Activated CD4-positive, CD25-positive, alpha-beta regulatory T cell treated with anti-CD3 and anti-CD28 coated beads, Interleukin-2, amount 50 U/mL, for 24 hours (primary cell): ENCODE data around the gene SP3.

Experiments
- ATAC-seq, 2 donors: fragments of 150-1000 bp; cut with Tn5 transposase; one replicate each; pipeline ENCODE4 v1.10.0; 2021; ENCODE audit warnings: mild to moderate bottlenecking in 1 of 2, moderate library complexity in 1 of 2

SP3 gene

DNA sequence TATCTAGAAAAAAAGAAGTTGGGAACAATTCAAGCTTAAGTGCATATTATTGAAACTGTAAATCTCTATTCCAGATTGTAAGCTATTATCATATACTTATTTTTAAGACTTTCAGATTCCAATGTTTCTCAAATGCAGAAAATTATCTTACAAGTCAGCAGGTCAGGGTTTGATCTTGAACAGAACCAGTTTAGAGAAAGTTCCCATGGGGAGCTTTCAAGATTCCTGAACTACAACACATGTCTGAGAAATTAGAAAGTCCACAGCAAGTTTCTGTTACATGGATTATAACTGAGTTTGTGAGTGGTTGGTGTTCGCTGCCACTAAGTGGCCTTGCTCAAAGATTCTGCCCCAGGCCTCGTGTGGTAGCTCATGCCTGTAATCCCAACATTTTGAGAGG, 31.6 kb upstream of the SP3 start:
- ATAC-seq = no peak

DNA sequence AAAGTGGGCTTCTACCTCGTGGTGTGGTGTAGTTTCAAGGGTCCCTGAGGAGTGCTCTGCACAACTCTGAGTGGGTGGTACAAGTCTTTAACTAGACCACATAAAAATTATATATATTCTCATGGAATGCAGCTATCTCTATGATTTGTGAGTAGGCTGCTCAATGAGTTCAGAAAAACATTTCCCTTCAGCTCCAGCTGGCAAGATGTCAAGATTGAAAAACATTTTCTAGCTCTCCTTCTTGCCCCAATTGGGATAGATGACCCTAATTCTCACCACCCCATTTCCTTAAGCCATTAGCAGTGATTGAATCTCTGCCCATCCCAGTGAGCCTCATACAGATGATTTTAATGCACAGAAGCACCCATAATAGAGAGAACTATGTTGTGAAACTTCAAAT, 28.3 kb upstream of the SP3 start:
- ATAC-seq = no peak

DNA sequence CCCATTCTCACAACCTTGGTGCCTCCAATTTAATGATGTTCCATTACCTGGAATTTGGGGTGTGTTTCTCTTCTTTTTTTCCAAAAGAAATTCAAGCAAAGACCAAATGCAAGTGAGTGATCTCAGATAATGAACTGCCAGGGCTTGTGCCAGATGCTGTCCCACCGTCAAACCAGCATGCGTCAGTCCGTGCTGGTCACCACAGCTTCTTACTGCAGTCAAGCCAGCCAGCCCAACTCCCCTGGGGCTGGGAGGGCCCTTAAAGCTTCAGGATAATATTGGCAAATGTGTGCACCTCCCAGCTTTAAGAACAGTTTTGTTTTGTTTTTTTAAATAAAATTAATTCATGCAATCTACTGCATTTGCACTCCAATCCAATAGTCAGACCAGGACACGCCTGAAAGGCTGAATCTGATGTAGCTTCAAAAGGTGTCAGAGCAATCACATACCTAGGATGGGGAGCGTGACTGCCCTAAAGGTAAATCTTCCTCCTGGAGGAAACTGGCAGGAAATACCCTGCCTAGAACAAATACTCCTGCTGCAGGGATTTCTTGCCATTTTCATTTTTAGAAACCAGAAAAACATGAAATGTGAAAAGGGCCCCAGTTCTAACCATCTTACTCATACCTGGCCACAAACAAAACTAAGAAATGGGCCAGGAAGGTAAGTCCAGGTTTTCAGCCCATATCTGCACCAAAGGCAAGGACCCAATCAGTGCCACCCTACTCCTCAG, 26.8 kb upstream of the SP3 start:
- ATAC-seq = no peak

DNA sequence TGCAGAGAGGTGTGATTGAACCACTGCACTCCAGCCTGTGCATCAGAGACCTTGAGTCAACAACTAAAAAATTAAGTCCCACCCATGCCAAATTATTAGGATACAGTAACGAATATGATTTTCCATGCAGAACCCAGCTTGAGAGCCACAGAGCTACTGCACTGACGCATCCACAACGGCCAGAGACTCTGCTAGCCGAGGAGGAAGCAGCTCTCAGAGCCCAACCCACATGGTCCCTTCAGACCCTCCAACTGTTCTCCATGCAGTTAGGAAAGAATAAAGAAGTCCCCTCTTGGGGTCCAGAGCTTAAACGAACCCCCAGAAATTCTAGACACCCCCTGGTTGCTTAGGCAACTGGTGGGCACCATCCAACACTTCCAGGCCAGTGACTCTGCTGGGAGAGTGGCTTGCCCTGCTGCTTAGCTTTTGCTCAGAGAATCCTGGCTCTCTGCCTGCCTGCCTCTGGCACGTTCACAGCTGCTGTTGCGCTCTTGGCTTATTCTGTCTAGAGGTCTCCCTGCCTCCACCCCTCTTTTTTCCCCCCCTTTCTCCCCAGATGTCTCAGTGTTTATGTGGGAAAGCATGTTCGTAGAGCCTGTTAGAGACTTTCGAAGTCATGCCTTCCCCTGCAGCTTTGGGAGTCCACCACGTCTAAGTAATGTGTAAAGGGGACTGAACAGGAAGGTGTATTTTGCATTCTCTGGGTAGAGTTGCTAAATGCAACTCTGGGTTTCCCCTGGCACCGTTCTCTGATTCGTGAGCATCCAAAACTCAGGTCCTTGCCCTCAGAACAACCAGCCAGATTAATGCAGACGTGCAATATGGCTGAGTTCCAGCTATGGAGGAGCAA, 26.0 kb upstream of the SP3 start:
- no peak for ATAC-seq

DNA sequence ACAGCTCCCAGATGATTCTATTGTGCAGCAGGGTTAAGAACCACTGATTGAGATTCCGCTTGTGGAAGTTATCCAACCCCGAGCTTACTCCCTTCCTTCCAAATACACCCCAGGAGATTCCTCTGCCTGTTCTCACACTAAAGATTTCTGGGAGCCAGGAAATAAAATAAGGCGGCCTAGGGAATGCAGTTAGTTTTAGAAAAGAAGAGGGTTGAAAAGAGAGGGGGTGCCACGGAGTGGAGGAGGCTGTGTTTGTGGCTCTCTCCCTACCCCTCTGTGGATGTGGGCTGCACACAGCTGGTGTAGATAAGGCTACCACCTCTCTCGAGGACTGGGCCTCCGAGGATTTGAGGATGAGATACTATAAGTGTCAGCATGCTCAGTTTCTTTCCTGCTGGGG, 25.1 kb upstream of the SP3 start:
- no peak for ATAC-seq

DNA sequence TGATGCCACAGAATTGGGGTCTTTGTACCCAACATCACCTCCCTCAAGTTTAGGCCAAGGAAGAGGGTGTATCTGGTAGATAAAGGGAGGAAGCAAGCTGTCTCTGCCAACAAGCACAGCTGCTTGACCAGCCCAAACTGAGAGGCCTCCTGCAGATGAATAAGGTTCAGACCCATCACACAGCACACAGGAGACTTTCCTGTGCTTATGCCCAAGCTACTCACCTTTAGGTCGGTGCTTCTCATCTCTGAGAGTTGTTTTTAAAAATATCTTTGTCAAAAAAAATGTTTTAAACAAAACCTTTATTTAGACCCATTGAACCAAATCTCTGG, 24.7 kb upstream of the SP3 start:
- no peak for ATAC-seq

DNA sequence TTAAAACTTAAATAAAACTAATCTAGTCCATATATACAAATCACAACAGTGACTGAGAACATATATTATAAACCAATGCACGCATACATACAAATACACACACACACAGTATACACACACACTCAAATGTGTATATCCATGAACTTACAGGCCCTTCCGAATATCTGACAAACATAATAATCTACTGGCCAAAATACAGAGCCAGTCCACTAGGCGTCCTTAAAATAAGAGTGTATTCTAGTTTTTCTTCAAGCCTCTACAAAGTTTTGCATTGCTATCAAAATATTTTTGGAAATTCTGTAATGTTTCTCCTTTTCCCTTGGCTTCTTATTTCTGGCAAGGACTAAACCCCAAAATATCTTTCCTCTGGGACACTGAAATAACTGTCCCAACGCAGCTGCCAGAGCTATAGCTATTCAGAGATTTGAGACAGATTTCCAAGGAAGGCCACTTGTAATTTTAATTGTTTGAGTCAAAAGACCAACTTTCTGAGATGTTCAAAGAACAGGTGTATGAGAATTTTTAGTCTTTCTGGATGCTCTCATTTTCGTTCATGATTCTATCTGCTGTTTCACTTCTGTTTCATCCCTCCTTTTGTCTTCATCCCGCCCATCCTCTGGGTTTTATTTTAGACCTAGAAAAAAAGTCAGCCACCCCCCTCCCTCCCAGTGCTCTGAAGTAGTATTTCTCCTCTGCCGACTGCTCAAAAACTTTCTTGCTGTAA, 24.1 kb upstream of the SP3 start:
- no peak for ATAC-seq

DNA sequence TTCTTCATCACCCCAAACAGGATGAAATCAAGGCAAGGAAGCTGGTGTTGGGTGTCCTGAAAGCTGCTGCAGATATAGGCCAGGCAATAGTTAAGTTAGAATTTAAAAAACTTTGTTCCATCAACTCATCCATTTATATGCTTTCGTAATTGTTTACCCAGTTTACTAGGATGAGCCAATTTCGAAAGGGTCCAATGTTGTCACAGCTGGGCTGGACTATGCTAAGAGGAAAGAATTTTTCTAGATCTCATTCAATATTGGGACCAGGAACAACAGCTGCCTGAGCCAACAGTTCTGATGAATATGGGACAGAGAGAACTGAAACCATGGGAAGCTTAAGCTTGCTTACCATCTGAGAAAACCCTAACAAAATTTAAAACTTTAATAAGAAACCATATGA, 21.6 kb upstream of the SP3 start:
- no peak for ATAC-seq

DNA sequence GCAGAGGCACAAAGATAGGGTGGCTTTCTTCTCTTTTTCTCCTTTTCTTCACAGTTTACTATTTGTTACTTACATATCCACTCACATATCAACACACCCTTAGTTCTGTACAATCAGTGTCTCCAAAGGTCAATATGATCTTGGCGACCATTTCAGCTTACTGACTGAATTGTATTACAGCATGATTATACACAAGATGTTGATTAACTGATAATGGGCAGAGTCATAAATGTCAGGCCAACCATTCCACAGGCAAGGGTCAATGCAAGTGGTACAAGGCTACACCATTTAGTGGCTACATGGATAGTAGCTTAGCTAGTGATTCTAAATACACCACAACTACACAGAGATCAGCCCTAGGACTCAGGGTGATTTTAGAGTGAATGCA, 20.4 kb upstream of the SP3 start:
- no peak for ATAC-seq

DNA sequence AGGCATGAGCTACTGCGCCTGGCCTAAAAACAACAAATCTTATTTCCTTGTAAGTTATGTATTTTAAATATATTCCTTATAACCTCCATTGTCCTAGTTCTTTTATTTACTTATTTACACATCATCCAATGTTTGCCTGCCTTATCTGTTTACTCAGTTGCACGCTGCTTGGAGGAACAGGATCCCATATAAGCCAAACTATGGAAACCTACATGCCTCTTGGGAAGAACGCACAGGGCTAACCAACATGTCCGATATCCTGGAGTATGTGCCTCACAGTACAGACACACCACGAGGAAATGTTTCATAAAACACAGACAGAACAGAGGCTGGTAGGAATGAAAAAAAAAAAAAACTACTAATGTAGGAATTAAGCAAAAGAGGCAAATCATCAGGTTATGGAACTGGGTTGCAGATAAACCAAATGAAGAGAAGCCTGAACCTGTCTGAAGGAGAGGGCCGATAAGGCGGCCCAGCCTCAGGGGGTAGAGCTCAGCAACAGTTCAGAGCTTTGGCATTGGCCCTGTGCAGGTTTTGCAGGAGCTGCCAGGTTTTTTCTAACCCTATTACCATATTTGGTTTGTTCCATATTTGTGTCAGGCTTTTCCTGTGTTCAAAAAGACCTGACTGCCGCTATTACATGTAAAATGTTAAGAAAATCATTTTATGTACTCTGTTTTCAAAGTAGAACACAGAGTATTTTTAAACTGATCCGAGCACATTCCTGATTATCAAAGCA, 19.9 kb upstream of the SP3 start:
- ATAC-seq = no peak

DNA sequence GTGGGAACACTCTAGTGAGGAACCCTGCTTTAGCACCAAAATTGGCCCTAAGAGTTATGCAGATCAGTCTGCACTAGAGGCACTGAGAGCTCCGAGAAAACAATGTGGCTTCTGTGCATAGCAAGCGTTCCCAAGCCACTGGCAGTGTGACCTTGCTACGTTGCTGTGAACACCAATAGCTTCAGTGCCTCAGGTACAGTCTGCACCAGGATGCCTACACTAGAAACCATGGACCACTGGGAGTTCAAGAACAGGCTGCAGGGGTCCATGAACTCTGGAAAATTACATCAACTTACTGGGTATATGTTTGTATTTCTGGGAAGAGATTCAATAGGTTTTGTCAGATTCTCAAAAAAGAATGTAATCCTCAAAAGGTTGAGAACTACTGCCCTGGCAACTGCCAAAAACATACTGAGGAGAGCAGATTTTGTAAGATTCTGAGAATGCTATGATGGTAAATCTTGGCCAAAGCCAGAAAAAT, 18.3 kb upstream of the SP3 start:
- ATAC-seq = no peak

DNA sequence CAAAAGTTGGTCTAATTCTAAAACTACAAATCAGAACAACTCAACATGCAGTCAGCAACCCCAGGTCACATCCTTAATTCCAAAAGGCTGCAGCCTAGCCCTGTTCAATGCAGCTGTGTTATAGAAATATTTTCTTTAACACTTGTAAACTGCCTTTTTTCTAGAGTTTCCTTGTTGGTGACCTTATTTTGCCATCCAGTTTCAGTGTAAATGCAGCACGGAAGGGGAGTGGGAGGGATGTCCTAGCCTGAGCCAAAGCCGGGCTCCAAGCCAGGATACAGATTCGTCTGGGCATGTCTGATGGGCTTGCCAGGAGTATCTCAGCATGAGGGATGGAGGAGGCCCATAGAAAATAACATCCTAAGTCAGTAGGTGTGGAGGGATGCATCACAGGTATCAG, 17.7 kb upstream of the SP3 start:
- no peak for ATAC-seq

DNA sequence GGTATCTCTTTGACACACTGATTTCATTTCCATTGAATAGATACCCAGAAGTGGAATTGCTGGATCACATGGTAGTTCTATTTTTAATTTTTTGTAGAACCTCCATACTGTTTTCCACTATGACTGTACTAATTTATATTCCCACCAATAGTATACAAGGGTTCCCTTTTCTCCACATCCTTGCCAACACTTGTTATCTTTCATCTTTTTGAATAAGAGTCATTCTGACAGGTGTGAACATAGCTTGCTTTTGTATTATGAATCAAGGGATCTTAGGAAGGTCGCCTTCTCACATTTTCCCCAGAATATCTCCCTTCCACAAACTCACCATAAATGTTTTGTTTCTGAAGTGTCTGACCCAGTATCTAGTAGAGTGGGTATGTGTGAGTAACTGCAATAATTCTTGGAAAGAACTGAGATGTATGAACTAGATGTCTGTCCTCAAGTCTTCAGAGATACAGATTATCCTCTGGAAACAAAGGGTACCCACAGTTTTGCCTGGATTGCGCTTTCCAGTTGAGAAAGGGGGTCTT, 17.1 kb upstream of the SP3 start:
- peak in 1 of 2 donors; percentile 24 for ATAC-seq

DNA sequence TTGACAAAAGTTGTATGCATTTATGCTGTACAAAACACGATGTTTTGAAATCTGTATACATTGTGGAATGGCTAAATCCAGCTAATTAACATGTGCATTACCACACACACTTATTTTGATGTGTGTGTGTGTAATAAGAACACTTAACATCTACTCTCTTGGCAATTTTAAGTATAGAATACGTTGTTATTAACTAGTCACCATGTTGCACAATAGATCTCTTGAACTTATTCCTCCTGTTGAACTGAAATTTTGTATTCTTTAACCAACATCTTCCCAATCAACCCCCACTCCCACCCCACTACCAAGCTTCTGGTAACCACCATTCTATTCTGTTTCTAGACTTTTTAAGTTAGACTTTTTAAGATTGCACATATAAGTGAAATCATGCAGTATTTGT, 16.3 kb upstream of the SP3 start:
- no peak for ATAC-seq

DNA sequence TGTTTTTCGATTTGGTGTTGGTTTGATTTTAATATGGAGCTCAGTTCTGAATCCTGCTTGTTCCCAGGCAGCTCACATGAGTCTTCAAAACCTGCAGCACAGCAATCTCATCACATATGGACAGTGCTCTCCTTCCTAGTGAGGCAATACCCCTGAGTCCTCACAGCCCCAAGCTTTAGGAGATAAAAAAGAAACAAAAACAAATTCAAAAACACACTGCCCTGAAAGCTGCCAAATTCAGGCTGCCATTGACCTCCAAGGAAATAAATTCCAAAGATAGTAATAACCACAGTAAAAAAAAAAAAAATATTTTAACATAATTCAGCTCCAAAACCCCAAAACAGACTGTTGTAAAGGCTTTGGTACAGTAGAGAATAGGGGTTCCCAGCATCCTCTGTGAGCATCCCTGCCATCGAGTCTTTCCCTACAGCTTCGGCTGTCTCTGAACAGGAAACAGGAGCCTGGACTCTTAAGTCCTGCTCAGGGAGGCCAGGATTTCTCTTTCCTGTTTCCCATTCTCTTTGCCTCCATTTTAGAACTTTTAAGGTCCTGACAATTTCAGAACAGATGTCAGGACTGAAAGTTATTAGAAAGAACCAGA, 14.7 kb upstream of the SP3 start:
- ATAC-seq = no peak

DNA sequence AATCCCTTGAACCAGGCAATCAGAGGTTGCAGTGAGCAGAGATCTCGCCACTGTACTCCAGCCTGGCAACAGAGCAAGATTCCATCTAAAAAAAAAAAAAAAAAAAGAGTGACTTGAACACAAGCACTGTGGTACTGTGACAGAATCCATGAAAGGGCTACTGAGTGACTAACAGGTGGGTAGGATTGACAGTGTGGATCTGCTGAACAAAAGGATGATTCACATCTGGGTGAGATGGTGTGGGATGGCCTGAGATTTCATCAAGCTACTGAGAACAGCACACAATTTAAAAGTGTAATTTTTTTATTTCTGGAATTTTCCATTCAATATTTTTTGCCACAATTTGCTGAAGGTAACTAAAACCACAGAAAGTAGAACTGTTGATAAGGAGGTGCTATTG, 13.3 kb upstream of the SP3 start:
- ATAC-seq = peak; percentile 91 to 95

DNA sequence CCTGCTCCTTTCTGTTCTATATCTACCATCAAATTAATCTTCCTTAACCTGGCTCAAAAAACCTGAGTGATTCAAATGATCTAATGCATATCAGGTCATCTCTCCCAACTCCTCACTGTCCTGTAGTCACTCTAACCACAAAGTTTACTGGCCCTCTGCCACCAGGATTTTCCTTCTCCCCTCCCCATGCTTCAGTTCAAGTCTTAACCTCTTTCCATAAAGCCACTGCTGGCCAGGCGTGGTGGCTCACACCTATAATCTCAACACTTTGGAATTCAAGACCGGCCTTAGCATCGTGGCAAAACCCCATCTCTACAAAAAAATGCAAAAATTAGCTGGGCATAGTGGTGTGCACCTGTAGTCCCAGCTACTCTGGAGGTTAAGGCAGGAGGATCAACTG, 7.5 kb upstream of the SP3 start:
- no peak for ATAC-seq

DNA sequence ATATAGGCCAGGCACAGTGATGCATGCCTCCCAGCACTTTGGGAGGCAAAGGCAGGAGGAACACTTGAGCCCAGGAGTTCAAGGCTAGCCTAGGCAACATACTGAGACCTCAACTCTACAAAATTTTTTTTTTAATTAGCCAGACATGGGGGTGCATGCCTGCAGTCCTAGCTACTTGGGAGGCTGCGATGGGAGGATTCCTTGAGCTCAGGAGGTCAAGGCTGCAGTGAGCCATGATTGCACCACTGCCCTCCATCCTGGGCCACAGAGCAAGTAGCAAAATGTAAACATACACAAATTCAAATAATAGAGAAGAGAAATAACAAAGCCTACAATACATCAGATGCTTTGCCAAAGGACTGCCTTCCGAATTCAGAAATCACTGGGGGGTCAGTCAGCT, 7.0 kb upstream of the SP3 start:
- no peak for ATAC-seq

DNA sequence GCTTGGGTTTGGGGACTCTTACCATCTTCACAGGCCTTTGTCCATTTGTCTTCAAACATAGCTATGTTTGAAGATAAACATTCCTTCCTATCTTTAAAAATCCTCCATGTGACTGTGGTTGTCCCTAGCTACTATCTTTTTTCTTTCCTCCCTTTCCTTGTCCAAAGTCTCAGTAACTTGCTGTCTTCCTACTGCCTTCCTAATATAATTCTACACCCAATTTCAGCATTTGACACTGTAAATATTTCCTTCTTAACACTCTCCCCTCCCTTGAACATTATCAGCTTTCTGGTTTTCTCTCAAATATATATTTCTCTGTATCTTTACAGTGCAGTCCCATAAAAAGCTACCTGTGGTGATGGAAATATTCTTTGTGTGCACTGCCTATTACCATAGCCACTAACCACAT, 5.3 kb upstream of the SP3 start:
- ATAC-seq = no peak

DNA sequence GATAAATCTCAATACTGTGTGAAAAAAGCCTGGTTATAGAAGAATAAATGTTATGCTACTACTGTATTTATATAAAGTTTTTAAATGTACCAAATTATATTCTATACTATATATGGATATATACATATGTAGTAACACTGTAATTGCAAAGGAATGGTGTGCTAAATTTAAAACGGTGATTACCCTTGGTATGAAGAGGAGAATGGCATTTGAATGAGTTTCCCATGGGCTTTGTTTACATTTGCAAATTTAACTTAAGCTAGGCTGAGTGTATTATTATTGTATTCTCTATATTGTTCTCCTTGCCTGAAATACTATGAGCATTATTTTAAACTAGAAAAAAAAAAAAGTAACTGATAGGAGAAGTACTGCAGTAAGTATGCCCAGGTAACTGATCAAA, 4.7 kb upstream of the SP3 start:
- no peak for ATAC-seq

DNA sequence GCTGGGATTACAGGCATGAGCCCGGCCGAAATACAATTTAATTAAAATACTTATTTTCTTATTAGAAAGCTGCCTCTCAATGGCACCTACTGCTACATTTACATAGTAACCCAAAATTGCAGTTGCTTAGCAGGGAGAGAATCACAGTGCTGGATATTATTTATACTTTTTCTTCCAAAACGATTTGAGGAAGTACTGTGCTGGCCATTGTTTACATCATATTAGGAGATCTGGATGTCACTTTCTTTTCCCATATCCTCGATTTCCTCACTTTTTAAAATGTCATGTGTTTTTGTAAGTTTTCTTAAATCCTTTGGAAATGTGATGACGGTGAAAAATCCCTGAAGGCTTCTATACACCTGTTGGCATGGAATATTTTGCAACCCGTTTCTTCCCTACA, 3.4 kb upstream of the SP3 start:
- no peak for ATAC-seq
